Measurements from ENCODE around the gene UNC79.

Gene UNC79

DNA sequence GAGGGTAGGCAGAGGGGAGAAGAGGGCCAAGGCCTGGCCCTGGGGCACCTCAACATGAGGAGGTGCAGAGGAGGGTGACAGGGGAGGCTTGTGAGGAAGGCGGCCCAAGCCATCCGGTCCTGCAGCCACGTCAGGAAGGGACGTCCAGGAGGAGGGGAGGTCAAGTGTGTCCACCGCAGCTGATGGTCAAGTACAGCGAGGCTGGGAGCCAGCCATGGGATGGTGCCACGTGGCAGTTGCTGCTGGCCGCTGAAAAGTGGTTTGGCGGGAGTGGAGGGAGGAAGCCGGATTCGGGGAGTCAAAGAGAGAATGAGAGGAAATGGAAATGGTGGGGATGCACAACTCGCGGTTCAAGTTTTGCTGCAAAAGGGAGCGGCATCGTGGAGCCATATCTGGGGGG, 316.4 kb downstream of the UNC79 start:
- ATAC-seq, result no peak
- no peak for TF ChIP-seq ZNF8 (CRISPR knock-in tag; IDR thresholded peaks at IDR 0.05)
- no peak for TF ChIP-seq ESRRG (CRISPR knock-in tag; IDR thresholded peaks at IDR 0.05)
- no peak for TF ChIP-seq TCF4 (CRISPR knock-in tag; IDR thresholded peaks at IDR 0.05; ENCODE audit: borderline replicate concordance)
- TF ChIP-seq CSDC2 (CRISPR knock-in tag; IDR thresholded peaks at IDR 0.05), result no peak
- TF ChIP-seq TOX (CRISPR knock-in tag; IDR thresholded peaks at IDR 0.05; ENCODE audit: borderline replicate concordance), result no peak
- TF ChIP-seq, protein P1, sequence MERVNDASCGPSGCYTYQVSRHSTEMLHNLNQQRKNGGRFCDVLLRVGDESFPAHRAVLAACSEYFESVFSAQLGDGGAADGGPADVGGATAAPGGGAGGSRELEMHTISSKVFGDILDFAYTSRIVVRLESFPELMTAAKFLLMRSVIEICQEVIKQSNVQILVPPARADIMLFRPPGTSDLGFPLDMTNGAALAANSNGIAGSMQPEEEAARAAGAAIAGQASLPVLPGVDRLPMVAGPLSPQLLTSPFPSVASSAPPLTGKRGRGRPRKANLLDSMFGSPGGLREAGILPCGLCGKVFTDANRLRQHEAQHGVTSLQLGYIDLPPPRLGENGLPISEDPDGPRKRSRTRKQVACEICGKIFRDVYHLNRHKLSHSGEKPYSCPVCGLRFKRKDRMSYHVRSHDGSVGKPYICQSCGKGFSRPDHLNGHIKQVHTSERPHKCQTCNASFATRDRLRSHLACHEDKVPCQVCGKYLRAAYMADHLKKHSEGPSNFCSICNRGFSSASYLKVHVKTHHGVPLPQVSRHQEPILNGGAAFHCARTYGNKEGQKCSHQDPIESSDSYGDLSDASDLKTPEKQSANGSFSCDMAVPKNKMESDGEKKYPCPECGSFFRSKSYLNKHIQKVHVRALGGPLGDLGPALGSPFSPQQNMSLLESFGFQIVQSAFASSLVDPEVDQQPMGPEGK (CRISPR knock-in tag; IDR thresholded peaks at IDR 0.05; ENCODE audit: borderline replicate concordance), result no peak
- no peak for TF ChIP-seq ISL1 (CRISPR knock-in tag; IDR thresholded peaks at IDR 0.05)
- TF ChIP-seq, protein P2, sequence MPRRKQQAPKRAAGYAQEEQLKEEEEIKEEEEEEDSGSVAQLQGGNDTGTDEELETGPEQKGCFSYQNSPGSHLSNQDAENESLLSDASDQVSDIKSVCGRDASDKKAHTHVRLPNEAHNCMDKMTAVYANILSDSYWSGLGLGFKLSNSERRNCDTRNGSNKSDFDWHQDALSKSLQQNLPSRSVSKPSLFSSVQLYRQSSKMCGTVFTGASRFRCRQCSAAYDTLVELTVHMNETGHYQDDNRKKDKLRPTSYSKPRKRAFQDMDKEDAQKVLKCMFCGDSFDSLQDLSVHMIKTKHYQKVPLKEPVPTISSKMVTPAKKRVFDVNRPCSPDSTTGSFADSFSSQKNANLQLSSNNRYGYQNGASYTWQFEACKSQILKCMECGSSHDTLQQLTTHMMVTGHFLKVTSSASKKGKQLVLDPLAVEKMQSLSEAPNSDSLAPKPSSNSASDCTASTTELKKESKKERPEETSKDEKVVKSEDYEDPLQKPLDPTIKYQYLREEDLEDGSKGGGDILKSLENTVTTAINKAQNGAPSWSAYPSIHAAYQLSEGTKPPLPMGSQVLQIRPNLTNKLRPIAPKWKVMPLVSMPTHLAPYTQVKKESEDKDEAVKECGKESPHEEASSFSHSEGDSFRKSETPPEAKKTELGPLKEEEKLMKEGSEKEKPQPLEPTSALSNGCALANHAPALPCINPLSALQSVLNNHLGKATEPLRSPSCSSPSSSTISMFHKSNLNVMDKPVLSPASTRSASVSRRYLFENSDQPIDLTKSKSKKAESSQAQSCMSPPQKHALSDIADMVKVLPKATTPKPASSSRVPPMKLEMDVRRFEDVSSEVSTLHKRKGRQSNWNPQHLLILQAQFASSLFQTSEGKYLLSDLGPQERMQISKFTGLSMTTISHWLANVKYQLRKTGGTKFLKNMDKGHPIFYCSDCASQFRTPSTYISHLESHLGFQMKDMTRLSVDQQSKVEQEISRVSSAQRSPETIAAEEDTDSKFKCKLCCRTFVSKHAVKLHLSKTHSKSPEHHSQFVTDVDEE (CRISPR knock-in tag; IDR thresholded peaks at IDR 0.05), result no peak
- no peak for TF ChIP-seq ZFP3 (CRISPR knock-in tag; IDR thresholded peaks at IDR 0.05)
- no peak for TF ChIP-seq BACH2 (CRISPR knock-in tag; IDR thresholded peaks at IDR 0.05; ENCODE audit: borderline replicate concordance)
- no peak for TF ChIP-seq ARNTL (CRISPR knock-in tag; IDR thresholded peaks at IDR 0.05; ENCODE audit: borderline replicate concordance, low read depth)
- TF ChIP-seq, protein P3, sequence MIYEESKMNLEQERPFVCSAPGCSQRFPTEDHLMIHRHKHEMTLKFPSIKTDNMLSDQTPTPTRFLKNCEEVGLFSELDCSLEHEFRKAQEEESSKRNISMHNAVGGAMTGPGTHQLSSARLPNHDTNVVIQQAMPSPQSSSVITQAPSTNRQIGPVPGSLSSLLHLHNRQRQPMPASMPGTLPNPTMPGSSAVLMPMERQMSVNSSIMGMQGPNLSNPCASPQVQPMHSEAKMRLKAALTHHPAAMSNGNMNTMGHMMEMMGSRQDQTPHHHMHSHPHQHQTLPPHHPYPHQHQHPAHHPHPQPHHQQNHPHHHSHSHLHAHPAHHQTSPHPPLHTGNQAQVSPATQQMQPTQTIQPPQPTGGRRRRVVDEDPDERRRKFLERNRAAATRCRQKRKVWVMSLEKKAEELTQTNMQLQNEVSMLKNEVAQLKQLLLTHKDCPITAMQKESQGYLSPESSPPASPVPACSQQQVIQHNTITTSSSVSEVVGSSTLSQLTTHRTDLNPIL (CRISPR knock-in tag; IDR thresholded peaks at IDR 0.05; ENCODE audit: low read depth), result no peak
- TF ChIP-seq SNAI2 (CRISPR knock-in tag; IDR thresholded peaks at IDR 0.05), result no peak
- TF ChIP-seq ZFP30 (CRISPR knock-in tag; IDR thresholded peaks at IDR 0.05), result no peak
- no peak for TF ChIP-seq GLIS3 (CRISPR knock-in tag; IDR thresholded peaks at IDR 0.05)
- TF ChIP-seq ZNF565 (CRISPR knock-in tag; conservative IDR thresholded peaks at IDR 0.05; ENCODE audit: low read depth), result no peak
- TF ChIP-seq ZC3H10 (CRISPR knock-in tag; IDR thresholded peaks at IDR 0.05), result no peak
- no peak for TF ChIP-seq RARB (CRISPR knock-in tag; IDR thresholded peaks at IDR 0.05)
- TF ChIP-seq, protein P4, sequence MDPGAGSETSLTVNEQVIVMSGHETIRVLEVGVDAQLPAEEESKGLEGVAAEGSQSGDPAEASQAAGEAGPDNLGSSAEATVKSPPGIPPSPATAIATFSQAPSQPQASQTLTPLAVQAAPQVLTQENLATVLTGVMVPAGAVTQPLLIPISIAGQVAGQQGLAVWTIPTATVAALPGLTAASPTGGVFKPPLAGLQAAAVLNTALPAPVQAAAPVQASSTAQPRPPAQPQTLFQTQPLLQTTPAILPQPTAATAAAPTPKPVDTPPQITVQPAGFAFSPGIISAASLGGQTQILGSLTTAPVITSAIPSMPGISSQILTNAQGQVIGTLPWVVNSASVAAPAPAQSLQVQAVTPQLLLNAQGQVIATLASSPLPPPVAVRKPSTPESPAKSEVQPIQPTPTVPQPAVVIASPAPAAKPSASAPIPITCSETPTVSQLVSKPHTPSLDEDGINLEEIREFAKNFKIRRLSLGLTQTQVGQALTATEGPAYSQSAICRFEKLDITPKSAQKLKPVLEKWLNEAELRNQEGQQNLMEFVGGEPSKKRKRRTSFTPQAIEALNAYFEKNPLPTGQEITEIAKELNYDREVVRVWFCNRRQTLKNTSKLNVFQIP (CRISPR knock-in tag; IDR thresholded peaks at IDR 0.05; ENCODE audit: borderline replicate concordance, low read depth), result no peak
- TF ChIP-seq OSR1 (CRISPR knock-in tag; IDR thresholded peaks at IDR 0.05), result no peak

DNA sequence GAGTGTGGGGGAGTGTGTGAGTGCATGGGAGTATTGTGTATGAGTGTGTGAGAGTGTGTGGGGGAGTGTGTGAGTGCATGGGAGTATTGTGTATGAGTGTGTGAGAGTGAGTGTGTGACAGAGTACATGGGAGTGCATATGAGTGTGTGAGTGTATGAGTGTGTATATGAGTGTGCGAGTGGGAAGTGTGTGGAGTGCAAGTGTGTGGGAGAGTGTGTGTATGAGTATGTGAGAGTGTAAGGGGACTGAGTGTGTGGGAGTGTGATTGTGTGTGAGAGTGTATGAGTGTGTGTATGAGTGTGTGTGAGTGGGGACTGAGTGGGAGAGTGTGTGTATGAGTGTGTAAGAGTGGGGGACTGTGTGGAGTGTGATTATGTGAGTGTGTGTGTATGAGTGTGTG, 316.8 kb downstream of the UNC79 start:
- ATAC-seq, result no peak
- TF ChIP-seq, protein P3 (CRISPR knock-in tag; IDR thresholded peaks at IDR 0.05; ENCODE audit: low read depth), result no peak
- TF ChIP-seq SNAI2 (CRISPR knock-in tag; IDR thresholded peaks at IDR 0.05), result no peak
- no peak for TF ChIP-seq GLIS3 (CRISPR knock-in tag; IDR thresholded peaks at IDR 0.05)
- TF ChIP-seq ESRRG (CRISPR knock-in tag; IDR thresholded peaks at IDR 0.05), result no peak
- TF ChIP-seq ZNF565 (CRISPR knock-in tag; conservative IDR thresholded peaks at IDR 0.05; ENCODE audit: low read depth), result no peak
- TF ChIP-seq, protein P1 (CRISPR knock-in tag; IDR thresholded peaks at IDR 0.05; ENCODE audit: borderline replicate concordance), result no peak
